SU-DHL-6 (cell line): ENCODE results near the gene POU4F3.

Experiments
- EZH2phosphoT487 ChIP-seq: fragments of 200-600 bp; sonication (generic), shearing (Covaris generic); conservative IDR thresholded peaks from 2 replicates; pipeline ENCODE4 v1.6.1; 2018; ENCODE audit warnings: mild to moderate bottlenecking, antibody characterized with exemption, low read length, moderate library complexity, mixed read lengths
- TF ChIP-seq, protein P1 (sequence below): fragments of 200-600 bp; sonication (generic); IDR thresholded peaks from one replicate; pipeline ENCODE4 v1.5.1; 2017; ENCODE audit warnings: antibody characterized with exemption, mild to moderate bottlenecking, low read length, moderate library complexity; ENCODE audit not compliant: insufficient read depth, poor library complexity, severe bottlenecking

DNA sequence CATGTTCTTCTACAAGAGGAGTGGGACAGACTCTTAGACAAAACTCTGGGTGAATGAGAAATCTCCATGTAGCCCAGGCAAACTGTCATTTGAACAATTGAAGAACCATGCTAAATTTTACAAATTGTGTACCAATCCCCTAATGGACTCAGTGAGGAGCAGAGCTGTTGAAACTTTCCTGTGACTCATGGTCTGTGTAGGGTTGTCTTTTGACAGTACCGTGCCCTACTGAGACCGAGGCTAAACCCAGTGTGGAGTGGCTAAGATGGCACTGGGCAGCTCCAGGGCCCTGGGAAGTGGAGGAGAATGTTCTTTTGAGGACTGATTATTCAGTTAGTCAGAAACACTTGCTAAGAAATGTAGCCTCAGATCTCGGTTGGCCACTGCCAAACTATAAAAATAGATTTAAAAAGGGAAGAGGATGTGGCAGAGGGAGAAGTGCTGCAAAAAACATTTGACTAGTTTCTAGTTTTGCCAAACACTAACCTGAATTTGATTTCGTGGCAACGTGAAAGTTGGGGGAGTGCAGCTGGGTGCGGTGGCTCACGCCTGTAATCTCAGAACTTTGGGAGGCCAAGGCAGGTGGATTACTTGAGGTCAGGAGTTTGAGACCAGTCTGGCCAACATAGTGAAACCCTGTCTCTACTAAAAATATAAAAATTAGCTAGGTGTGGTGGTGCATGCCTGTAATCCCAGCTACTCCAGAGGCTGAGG, 24.7 kb downstream of the POU4F3 start:
- TF ChIP-seq, protein P1, sequence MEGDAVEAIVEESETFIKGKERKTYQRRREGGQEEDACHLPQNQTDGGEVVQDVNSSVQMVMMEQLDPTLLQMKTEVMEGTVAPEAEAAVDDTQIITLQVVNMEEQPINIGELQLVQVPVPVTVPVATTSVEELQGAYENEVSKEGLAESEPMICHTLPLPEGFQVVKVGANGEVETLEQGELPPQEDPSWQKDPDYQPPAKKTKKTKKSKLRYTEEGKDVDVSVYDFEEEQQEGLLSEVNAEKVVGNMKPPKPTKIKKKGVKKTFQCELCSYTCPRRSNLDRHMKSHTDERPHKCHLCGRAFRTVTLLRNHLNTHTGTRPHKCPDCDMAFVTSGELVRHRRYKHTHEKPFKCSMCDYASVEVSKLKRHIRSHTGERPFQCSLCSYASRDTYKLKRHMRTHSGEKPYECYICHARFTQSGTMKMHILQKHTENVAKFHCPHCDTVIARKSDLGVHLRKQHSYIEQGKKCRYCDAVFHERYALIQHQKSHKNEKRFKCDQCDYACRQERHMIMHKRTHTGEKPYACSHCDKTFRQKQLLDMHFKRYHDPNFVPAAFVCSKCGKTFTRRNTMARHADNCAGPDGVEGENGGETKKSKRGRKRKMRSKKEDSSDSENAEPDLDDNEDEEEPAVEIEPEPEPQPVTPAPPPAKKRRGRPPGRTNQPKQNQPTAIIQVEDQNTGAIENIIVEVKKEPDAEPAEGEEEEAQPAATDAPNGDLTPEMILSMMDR, result no peak
- no peak for TF ChIP-seq EZH2phosphoT487
